Activated CD8-positive, alpha-beta memory T cell treated with anti-CD3 and anti-CD28 coated beads, Interleukin-2, amount 10 ng/mL, durations not matched to agents 7 days and 5 days (primary cell): ENCODE measurements around the gene DYNLL2. TPM values are rescaled to one million over a fixed set of nuclear protein-coding genes. Genes with fewer than 3 reads are reported as not detected.
"Not testable (repeated sequence)": the region's sequence is repeated elsewhere in the genome, so short reads cannot be mapped to it uniquely, and the experiment has no call there.

ENCODE experiments used
- ATAC-seq: fragments of 150-1000 bp; cut with Tn5 transposase; one replicate; pipeline ENCODE4 v1.10.0; 2021; ENCODE audit warnings: moderate library complexity
- CTCF ChIA-PET: fragments of 350-600 bp; sonication (Branson Sonifier 250); formaldehyde crosslinking; loops from one replicate; lab custom pipeline; 2021; ENCODE audit warnings: antibody characterized with exemption; lab: Charles Lee
- DNase-seq: peaks from one replicate; pipeline ENCODE4 v3.0.0-alpha.2; 2020
- H3K27ac Mint-ChIP-seq: one replicate; pipeline ENCODE4 v1.8.0; 2021; ENCODE audit warnings: mild to moderate bottlenecking, mixed read lengths
- H3K27me3 Mint-ChIP-seq: one replicate; pipeline ENCODE4 v1.8.0; 2021; ENCODE audit warnings: mixed read lengths
- H3K36me3 Mint-ChIP-seq: one replicate; pipeline ENCODE4 v1.8.0; 2021; ENCODE audit warnings: mild to moderate bottlenecking, mixed read lengths
- H3K4me1 Mint-ChIP-seq: one replicate; pipeline ENCODE4 v1.8.0; 2021; ENCODE audit warnings: mixed read lengths
- H3K4me3 Mint-ChIP-seq: one replicate; pipeline ENCODE4 v1.8.0; 2021; ENCODE audit warnings: mild to moderate bottlenecking, moderate library complexity, mixed read lengths
- H3K9me3 Mint-ChIP-seq: one replicate; pipeline ENCODE4 v1.8.0; 2022; ENCODE audit warnings: low read depth, mixed read lengths
- total RNA-seq, 2 experiments: library from RNA; stranded (reverse); gene quantifications; one replicate each; pipeline ENCODE4 v1.2.3, GENCODE V29; 2021

DYNLL2 gene
- total RNA-seq, result 10 to 100 TPM; 23.7 to 31.0 TPM

GRCh38 chr17:58082870-58083490 is at the start of gene DYNLL2:
TSS of gene DYNLL2 (plus strand) at chr17:58083419. CDS start at chr17:58087091, 3,672 bp downstream.
- peak; percentile 93 for DNase-seq
- ATAC-seq, result peak; percentile 80
- H3K4me1 Mint-ChIP-seq, result peaks cover 28% of the 10 kb centered on the region
- CTCF ChIA-PET, result interaction anchor here (1.4 to 2.9 kb wide), 2 partner anchors 29 to 84 kb away, joined by 4 to 8 read pairs; no protein-coding TSS in a partner anchor
- peak within 1 kb of the TSS; percentile 77 for H3K27ac Mint-ChIP-seq
- H3K36me3 Mint-ChIP-seq, result peaks cover 17% of the 10 kb centered on the region
- H3K27me3 Mint-ChIP-seq, result peaks cover 15% of the 10 kb centered on the region
- H3K9me3 Mint-ChIP-seq, result no peaks in the 10 kb centered on the region
- H3K4me3 Mint-ChIP-seq, result peak within 1 kb of the TSS; percentile 82

DNA sequence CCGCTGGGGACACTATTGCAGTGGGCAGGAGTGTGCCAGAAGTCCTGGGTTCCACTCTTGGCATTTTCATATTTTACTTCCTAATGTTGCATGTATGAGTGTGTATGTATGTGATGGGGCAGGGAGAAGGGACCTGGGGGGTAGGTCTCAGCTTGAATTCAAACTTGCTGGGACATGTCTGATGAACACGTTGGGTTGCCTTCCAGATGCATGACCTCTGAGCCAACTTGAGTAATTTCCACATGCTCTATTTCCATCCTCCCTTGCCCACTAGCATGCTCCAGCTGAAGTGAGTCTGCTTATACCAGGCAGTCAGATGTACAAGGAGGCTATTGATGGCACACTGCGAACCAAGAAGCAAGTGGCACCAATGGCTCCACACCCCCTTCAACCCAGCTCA is 43.2 kb upstream of the DYNLL2 start:
- Mint-ChIP-seq H3K4me3 (no peak overlapping the region), H3K27ac (no peak overlapping the region), H3K4me1 (no peaks in the 10 kb centered on the region), H3K9me3 (no peaks in the 10 kb centered on the region), H3K36me3 (no peaks in the 10 kb centered on the region), H3K27me3 (peaks cover 70% of the 10 kb centered on the region)
- no peak for DNase-seq
- ATAC-seq, result no peak
- CTCF ChIA-PET, result no interaction called here

GRCh38 chr17:58040386-58040785 is 42.8 kb upstream of the DYNLL2 start:
- Mint-ChIP-seq H3K27me3 (peaks cover 68% of the 10 kb centered on the region), H3K4me1 (no peaks in the 10 kb centered on the region), H3K27ac (no peak overlapping the region), H3K36me3 (no peaks in the 10 kb centered on the region), H3K4me3 (no peak overlapping the region), H3K9me3 (no peaks in the 10 kb centered on the region)
- ATAC-seq (no peak), DNase-seq (no peak)
- CTCF ChIA-PET, result no interaction called here

GRCh38 chr17:58041161-58041560 is 42.1 kb upstream of the DYNLL2 start:
- DNase-seq (no peak), ATAC-seq (no peak)
- no peaks in the 10 kb centered on the region for H3K4me1 Mint-ChIP-seq
- CTCF ChIA-PET, result no interaction called here
- H3K4me3 Mint-ChIP-seq, result no peak overlapping the region
- no peaks in the 10 kb centered on the region for H3K9me3 Mint-ChIP-seq
- no peak overlapping the region for H3K27ac Mint-ChIP-seq
- H3K36me3 Mint-ChIP-seq, result no peaks in the 10 kb centered on the region
- H3K27me3 Mint-ChIP-seq, result peaks cover 71% of the 10 kb centered on the region

DNA sequence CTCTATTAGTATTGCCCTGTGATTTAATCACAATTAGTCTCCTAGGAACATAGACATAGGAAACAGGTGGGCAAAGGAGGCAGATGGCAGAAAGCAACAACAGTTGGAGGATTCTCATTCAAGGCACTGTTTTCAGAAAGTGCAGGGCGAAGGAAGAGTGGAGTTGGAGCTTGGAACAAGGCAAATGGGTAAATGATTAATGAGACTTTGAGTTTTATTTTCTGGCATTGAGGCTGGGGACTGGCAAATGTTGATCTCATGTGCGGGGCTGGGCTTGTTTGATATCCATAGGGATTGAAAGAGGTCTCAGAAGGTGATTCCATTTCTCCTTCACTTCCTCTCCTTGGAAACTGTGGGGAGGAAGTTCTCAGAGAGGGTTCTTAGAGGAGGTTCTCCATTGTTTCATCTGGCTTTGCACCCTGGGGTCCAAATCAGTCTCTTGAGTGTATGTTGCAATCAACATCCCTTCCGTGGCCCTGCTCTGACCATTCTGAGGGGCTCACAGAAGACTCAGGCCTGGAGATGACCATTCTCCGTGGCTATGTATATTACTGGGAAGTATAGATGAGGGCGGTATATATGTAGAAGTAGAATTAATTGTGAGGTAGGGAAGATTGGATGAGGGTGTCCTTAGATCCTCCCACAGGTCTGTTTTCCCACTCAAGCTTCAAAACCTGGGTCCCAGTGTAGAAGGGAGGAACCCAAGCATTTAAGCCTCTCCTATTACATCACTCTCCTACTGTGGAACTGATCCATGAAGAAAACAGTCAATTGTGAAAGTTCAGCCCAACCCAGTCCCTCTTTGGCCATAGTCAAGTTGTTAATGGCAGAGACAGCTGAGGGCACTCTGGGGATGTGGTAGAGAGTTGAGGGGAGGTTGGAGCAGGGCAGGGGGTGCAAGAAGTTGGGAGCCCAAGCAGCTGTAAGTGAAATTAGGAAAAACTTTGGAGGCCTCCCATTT is 39.7 kb upstream of the DYNLL2 start:
- Mint-ChIP-seq H3K4me3 (no peak overlapping the region), H3K4me1 (no peaks in the 10 kb centered on the region), H3K27ac (no peak overlapping the region), H3K36me3 (no peaks in the 10 kb centered on the region), H3K27me3 (peaks cover 66% of the 10 kb centered on the region), H3K9me3 (no peaks in the 10 kb centered on the region)
- ATAC-seq (no peak), DNase-seq (no peak)
- CTCF ChIA-PET, result interaction anchor here (1.3 kb wide), 1 partner anchor 16 kb away, joined by 3 read pairs; no protein-coding TSS in a partner anchor

DNA sequence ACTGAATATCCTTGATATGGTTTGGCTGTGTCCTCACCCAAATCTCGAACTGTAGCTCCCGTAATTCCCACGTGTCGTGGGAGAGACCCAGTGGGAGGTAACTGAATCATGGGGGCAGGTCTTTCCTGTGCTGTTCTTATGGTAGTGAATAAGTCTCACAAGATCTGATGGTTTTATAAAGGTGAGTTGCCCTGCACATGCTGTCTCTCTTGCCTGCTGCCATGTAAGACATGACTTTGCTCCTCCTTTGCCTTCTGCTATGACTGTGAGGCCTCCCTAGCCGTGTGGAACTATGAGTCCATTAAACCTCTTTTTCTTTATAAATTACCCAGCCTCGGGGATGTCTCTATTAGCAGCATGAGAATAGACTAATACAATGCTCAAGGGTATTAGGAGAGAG is 39.0 kb upstream of the DYNLL2 start:
- peaks cover 63% of the 10 kb centered on the region for H3K27me3 Mint-ChIP-seq
- ATAC-seq, H3K4me1 Mint-ChIP-seq, DNase-seq, H3K4me3 Mint-ChIP-seq, H3K27ac Mint-ChIP-seq, H3K36me3 Mint-ChIP-seq, H3K9me3 Mint-ChIP-seq: not testable (repeated sequence)
- CTCF ChIA-PET, result interaction anchor here (0.8 to 1.3 kb wide), 2 partner anchors 9 to 15 kb away, joined by 3 read pairs; no protein-coding TSS in a partner anchor

GRCh38 chr17:58046239-58047094 is 36.8 kb upstream of the DYNLL2 start:
- no peaks in the 10 kb centered on the region for H3K4me1 Mint-ChIP-seq
- H3K27me3 Mint-ChIP-seq, result peaks cover 47% of the 10 kb centered on the region
- no peaks in the 10 kb centered on the region for H3K36me3 Mint-ChIP-seq
- no peak for ATAC-seq
- DNase-seq, result no peak
- H3K27ac Mint-ChIP-seq, result no peak overlapping the region
- no peaks in the 10 kb centered on the region for H3K9me3 Mint-ChIP-seq
- CTCF ChIA-PET, result no interaction called here
- H3K4me3 Mint-ChIP-seq, result no peak overlapping the region

DNA sequence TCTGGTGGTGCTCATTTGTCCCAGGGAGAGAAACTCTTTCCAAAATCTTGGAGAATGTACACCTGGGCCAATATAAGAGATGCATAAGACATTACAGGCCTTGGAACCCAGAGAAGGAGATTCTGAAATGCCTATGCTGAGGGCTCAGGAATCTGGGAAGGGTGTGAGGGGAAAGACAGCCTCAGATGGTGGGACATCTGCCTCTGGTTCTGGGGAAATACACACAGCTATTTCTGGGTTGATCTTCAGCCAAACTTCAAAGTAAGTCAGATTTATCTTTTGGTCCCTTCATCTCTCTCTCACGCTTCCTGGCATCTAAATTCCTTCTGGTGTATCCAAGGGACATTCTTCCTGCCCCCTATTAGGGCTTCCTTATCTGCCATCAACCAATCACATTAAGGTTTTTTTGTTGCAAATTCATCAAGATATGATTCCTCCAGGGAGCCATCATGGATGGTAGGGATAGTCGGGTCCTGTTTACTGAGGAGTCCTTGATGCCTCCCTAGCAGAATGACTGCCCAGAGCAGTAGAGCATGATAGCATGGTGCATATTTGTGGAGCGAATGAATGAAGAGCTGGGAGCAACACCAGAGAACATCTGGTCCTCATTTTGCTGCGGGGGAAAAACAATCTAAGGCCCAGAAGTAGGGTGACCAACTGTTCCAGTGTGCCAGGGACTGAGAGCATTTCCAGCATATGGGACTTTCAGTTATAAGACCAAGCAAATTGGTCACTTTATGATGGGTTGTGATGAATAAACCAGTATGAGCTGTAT is 35.7 kb upstream of the DYNLL2 start:
- ATAC-seq, result no peak
- Mint-ChIP-seq H3K4me1 (no peaks in the 10 kb centered on the region), H3K9me3 (no peaks in the 10 kb centered on the region), H3K36me3 (no peaks in the 10 kb centered on the region), H3K27me3 (peaks cover 37% of the 10 kb centered on the region), H3K4me3 (no peak overlapping the region), H3K27ac (no peak overlapping the region)
- CTCF ChIA-PET, result no interaction called here
- no peak for DNase-seq

- H3K36me3 Mint-ChIP-seq, result no peaks in the 10 kb centered on the region
- H3K4me1 Mint-ChIP-seq, result peaks cover 4% of the 10 kb centered on the region
- ATAC-seq, result no peak
- DNase-seq, result no peak
- CTCF ChIA-PET, result no interaction called here
- H3K27me3 Mint-ChIP-seq, result peaks cover 22% of the 10 kb centered on the region
- no peaks in the 10 kb centered on the region for H3K9me3 Mint-ChIP-seq
- H3K4me3 Mint-ChIP-seq, result no peak overlapping the region
- no peak overlapping the region for H3K27ac Mint-ChIP-seq
Observed at GRCh38 chr17:58049533-58049932, 33.7 kb upstream of the DYNLL2 start.

GRCh38 chr17:58050966-58051365 is 32.3 kb upstream of the DYNLL2 start:
- CTCF ChIA-PET, result interaction anchor here (1.7 kb wide), 1 partner anchor 61 kb away, joined by 4 read pairs; no protein-coding TSS in a partner anchor
- Mint-ChIP-seq H3K27me3 (peaks cover 18% of the 10 kb centered on the region), H3K36me3 (no peaks in the 10 kb centered on the region), H3K4me3 (no peak overlapping the region), H3K4me1 (peaks cover 4% of the 10 kb centered on the region), H3K27ac (no peak overlapping the region), H3K9me3 (no peaks in the 10 kb centered on the region)
- ATAC-seq, result no peak
- no peak for DNase-seq

DNA sequence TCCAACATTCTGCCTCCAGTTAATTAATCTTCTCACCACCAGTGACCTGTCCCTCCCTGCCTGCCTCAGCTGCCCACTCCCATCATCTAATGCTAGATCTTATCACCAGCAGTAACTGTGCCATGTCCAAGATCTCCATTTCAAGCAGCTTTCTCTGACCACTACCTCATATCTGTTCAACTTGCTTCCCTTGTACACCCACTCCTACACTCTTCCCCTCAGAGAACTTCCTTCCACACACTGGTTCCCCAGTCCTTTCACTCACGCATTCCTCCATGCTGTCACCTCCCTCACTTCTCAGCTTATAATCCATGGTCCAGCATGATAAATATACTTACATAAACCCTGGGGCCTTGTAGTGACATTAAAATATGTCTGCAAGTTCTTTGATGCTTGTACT is 31.8 kb upstream of the DYNLL2 start:
- Mint-ChIP-seq H3K4me3 (no peak overlapping the region), H3K9me3 (no peaks in the 10 kb centered on the region)
- CTCF ChIA-PET, result interaction anchor here (1.7 kb wide), 1 partner anchor 61 kb away, joined by 4 read pairs; no protein-coding TSS in a partner anchor

DNA sequence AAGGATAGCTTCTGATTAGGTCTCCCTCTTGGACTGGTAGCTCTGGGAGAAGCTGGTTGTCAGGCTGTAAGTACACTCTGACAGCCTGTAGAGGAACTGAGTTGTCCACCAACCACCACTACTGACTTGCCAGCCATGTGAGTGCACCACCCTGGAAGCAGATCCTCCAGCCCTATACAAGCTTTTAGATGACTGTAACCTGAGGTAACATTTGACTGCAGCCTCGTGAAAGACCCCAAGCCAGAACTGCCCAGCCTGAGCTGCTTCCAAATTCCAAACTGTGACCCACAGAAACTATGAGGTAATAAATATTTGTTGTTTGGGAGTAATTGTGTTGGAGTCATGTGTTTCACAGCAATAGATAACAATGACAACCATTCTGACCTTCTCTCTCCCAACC is 30.8 kb upstream of the DYNLL2 start:
- Mint-ChIP-seq H3K36me3 (no peaks in the 10 kb centered on the region), H3K4me3 (no peak overlapping the region), H3K4me1 (peaks cover 4% of the 10 kb centered on the region), H3K27me3 (peaks cover 10% of the 10 kb centered on the region), H3K27ac (no peak overlapping the region), H3K9me3 (no peaks in the 10 kb centered on the region)
- DNase-seq (no peak), ATAC-seq (no peak)
- CTCF ChIA-PET, result no interaction called here

More for the DNA sequence above, 31.8 kb upstream of the DYNLL2 start:
- Mint-ChIP-seq H3K4me1 (peaks cover 4% of the 10 kb centered on the region), H3K27me3 (peaks cover 14% of the 10 kb centered on the region), H3K27ac (no peak overlapping the region), H3K36me3 (no peaks in the 10 kb centered on the region)
- DNase-seq (no peak), ATAC-seq (no peak)
